ENCODE data around the gene SPATA6.

DNA sequence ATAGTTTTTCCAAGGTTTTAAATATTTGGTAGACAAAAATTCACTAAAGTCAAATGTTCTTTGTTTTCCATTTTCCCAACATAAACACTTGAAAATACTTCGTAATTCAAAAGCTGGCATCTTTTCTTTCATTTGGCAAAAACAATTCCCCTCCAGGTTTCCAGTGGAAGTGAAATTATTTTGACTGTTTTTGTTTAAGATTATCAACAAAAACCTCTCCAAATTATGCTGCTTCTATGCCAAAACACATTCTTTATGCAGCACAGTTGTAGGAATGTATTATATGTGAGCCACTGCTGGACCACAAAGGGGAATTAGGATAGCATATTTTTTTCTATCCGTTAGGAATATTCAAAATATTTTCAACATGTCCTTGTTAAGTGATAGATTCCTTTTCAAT lies 205.4 kb downstream of the SPATA6 start:
- no peak for TF ChIP-seq POLR2A (IDR thresholded peaks at IDR 0.05)
- TF ChIP-seq, protein P1, sequence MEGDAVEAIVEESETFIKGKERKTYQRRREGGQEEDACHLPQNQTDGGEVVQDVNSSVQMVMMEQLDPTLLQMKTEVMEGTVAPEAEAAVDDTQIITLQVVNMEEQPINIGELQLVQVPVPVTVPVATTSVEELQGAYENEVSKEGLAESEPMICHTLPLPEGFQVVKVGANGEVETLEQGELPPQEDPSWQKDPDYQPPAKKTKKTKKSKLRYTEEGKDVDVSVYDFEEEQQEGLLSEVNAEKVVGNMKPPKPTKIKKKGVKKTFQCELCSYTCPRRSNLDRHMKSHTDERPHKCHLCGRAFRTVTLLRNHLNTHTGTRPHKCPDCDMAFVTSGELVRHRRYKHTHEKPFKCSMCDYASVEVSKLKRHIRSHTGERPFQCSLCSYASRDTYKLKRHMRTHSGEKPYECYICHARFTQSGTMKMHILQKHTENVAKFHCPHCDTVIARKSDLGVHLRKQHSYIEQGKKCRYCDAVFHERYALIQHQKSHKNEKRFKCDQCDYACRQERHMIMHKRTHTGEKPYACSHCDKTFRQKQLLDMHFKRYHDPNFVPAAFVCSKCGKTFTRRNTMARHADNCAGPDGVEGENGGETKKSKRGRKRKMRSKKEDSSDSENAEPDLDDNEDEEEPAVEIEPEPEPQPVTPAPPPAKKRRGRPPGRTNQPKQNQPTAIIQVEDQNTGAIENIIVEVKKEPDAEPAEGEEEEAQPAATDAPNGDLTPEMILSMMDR (IDR thresholded peaks at IDR 0.05) = no peak
